ENCODE results near the gene BEST3. TPM values are rescaled to one million over a fixed set of nuclear protein-coding genes. Genes with fewer than 3 reads are reported as not detected.

BEST3 gene
- total and polyA plus RNA-seq, 2 of the 4 experiments (the other 2 are of a cell fraction) = under 0.01 to 0.07 TPM

DNA sequence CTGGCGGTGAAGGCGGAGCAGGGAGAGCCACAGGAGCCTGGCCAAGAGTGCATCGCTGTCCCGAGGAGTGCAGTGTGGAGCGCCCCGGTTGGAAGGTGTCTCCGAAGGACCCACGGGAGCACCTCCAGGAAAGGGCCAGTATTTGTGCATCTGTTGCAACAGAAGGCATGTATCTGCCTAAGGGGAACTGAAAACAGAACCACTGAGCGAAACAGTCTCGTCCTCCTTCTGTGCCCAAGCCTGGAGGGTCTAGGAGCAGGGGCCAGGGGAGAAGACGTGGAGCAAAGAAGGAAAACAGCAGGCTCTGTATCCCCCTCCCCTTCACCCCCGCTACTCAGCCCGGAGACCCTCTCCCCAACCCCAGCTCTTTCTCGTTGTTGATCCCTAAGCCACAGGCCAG is 83.1 kb downstream of the BEST3 start:
- no peak overlapping the region for H3K56ac ChIP-seq (ENCODE audit: extremely low read depth, insufficient read depth, low read length)
- no peak overlapping the region for H2AK9ac ChIP-seq (replicated peaks; ENCODE audit: low read depth, low read length, poor library complexity)
- H3K9me3 ChIP-seq (ENCODE audit: control insufficient read depth, insufficient read depth, low read length) = no peaks in the 10 kb centered on the region
- no peaks in the 10 kb centered on the region for H4K20me1 ChIP-seq (ENCODE audit: insufficient read depth, low read length)
- H4K91ac ChIP-seq (ENCODE audit: insufficient read depth, low read depth, low read length) = no peak overlapping the region
- in situ Hi-C loops (cut with MboI; ENCODE audit: low sequenced_read_pairs) = no loop called here
- TF ChIP-seq NFE2L2 (IDR thresholded peaks at IDR 0.05; ENCODE audit: low read depth, low read length) (no peak), RCOR1 (IDR thresholded peaks at IDR 0.05; ENCODE audit: insufficient replicate concordance, low read length) (no peak), BHLHE40 (IDR thresholded peaks at IDR 0.05; ENCODE audit: low read depth, low read length) (no peak), POLR2A (IDR thresholded peaks at IDR 0.05; ENCODE audit: low read depth, low read length) (no peak), RFX5 (IDR thresholded peaks at IDR 0.05; ENCODE audit: low read depth, low read length) (no peak), FOS (IDR thresholded peaks at IDR 0.05; ENCODE audit: low read depth, low read length) (no peak), SMC3 (IDR thresholded peaks at IDR 0.05; ENCODE audit: low read depth, low read length) (no peak), RAD21 (IDR thresholded peaks at IDR 0.05; ENCODE audit: low read length) (no peak), CEBPB (IDR thresholded peaks at IDR 0.05; ENCODE audit: low read depth, low read length) (no peak), MXI1 (IDR thresholded peaks at IDR 0.05; ENCODE audit: borderline replicate concordance, low read depth, low read length) (no peak), MAZ (IDR thresholded peaks at IDR 0.05; ENCODE audit: borderline replicate concordance, low read depth, low read length) (no peak), CHD1 (IDR thresholded peaks at IDR 0.05; ENCODE audit: low read depth, low read length) (no peak)
- TF ChIP-seq, protein P1, sequence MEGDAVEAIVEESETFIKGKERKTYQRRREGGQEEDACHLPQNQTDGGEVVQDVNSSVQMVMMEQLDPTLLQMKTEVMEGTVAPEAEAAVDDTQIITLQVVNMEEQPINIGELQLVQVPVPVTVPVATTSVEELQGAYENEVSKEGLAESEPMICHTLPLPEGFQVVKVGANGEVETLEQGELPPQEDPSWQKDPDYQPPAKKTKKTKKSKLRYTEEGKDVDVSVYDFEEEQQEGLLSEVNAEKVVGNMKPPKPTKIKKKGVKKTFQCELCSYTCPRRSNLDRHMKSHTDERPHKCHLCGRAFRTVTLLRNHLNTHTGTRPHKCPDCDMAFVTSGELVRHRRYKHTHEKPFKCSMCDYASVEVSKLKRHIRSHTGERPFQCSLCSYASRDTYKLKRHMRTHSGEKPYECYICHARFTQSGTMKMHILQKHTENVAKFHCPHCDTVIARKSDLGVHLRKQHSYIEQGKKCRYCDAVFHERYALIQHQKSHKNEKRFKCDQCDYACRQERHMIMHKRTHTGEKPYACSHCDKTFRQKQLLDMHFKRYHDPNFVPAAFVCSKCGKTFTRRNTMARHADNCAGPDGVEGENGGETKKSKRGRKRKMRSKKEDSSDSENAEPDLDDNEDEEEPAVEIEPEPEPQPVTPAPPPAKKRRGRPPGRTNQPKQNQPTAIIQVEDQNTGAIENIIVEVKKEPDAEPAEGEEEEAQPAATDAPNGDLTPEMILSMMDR (conservative IDR thresholded peaks at IDR 0.05; ENCODE audit: low read depth, low read length) = no peak
- TF ChIP-seq, protein P2, sequence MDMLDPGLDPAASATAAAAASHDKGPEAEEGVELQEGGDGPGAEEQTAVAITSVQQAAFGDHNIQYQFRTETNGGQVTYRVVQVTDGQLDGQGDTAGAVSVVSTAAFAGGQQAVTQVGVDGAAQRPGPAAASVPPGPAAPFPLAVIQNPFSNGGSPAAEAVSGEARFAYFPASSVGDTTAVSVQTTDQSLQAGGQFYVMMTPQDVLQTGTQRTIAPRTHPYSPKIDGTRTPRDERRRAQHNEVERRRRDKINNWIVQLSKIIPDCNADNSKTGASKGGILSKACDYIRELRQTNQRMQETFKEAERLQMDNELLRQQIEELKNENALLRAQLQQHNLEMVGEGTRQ (IDR thresholded peaks at IDR 0.05; ENCODE audit: low read depth, low read length) = no peak
- TF ChIP-seq, protein P3, sequence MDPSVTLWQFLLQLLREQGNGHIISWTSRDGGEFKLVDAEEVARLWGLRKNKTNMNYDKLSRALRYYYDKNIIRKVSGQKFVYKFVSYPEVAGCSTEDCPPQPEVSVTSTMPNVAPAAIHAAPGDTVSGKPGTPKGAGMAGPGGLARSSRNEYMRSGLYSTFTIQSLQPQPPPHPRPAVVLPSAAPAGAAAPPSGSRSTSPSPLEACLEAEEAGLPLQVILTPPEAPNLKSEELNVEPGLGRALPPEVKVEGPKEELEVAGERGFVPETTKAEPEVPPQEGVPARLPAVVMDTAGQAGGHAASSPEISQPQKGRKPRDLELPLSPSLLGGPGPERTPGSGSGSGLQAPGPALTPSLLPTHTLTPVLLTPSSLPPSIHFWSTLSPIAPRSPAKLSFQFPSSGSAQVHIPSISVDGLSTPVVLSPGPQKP (IDR thresholded peaks at IDR 0.05; ENCODE audit: borderline replicate concordance, low read depth, low read length) = no peak
- DNase-seq = no peak
- WGBS, 2 experiments (ENCODE audit: extremely low coverage in 2 of 2, insufficient read length in 1 of 2) = 64% methylated on average over 9 of the region's 14 CpGs; no CpG with 5 or more reads in 1 of the 2 experiments
- H2BK120ac ChIP-seq (ENCODE audit: low read depth, low read length) = no peak overlapping the region
- dilution Hi-C loops (cut with HindIII; ENCODE audit: low sequenced_read_pairs, unreplicated experiment) = no loop called here
- H2AK5ac ChIP-seq (ENCODE audit: low read depth, low read length) = no peak overlapping the region
- BruUV-seq (replicated peaks) = no TSS peak
- CTCF ChIA-PET = no interaction called here
- H3K4me2 ChIP-seq (ENCODE audit: low read depth, low read length) = no peak overlapping the region
- POLR2A ChIA-PET (ENCODE audit: unreplicated experiment) = no interaction called here
- no peak overlapping the region for H3K4me3 ChIP-seq (ENCODE audit: insufficient read depth, low read depth, low read length)
- no peak overlapping the region for H2AFZ ChIP-seq (replicated peaks; ENCODE audit: low read length, poor library complexity)
- intact Hi-C loops (cut with micrococcal nuclease) = no loop called here
- H3K23ac ChIP-seq (ENCODE audit: low read depth, low read length) = no peak overlapping the region
- H3K18ac ChIP-seq (ENCODE audit: low read depth, low read length) = no peak overlapping the region
- no peak overlapping the region for H2BK20ac ChIP-seq (ENCODE audit: low read depth, low read length)
- H3K27me3 ChIP-seq (ENCODE audit: control insufficient read depth, insufficient read depth, low read length) = peaks cover 12% of the 10 kb centered on the region
- H4K5ac ChIP-seq (ENCODE audit: low read depth, low read length) = no peak overlapping the region
- H3K27ac ChIP-seq (ENCODE audit: insufficient read depth, low read length) = no peak overlapping the region
- no peak overlapping the region for H3K14ac ChIP-seq (replicated peaks; ENCODE audit: low read depth, low read length)
- ATAC-seq (ENCODE audit: low read depth) = no peak
- no peaks in the 10 kb centered on the region for H3K9me1 ChIP-seq (ENCODE audit: insufficient read depth, low read length)
- no peaks in the 10 kb centered on the region for H3K79me1 ChIP-seq (ENCODE audit: low read depth in 1 of 2, low read length in 2 of 2)
- no peak overlapping the region for H2BK5ac ChIP-seq (ENCODE audit: low read depth, low read length, poor library complexity, severe bottlenecking)
- H3K9ac ChIP-seq (ENCODE audit: low read depth, low read length) = no peak overlapping the region
- no peaks in the 10 kb centered on the region for H3K36me3 ChIP-seq (ENCODE audit: control insufficient read depth, insufficient read depth, low read length)
- H3K4me1 ChIP-seq (ENCODE audit: control insufficient read depth, insufficient read depth, low read length) = no peaks in the 10 kb centered on the region
- no peak overlapping the region for H4K8ac ChIP-seq (ENCODE audit: low read depth in 2 of 2, low read length in 2 of 2)
- H3K4ac ChIP-seq (ENCODE audit: low read depth, low read length) = no peak overlapping the region
- H2BK15ac ChIP-seq (ENCODE audit: low read depth, low read length) = no peak overlapping the region

All from IMR-90 (cell line).